NCI-H1092 (cell line): ENCODE measurements around the gene EGF.
A peak's percentile ranks its signal among the peaks of the same experiment; 100 is the strongest.
"Not testable (repeated sequence)": the region's sequence is repeated elsewhere in the genome, so short reads cannot be mapped to it uniquely, and the experiment has no call there.

ENCODE experiments used
- DNase-seq: peaks from one replicate; lab custom pipeline; 2025; lab: John Stamatoyannopoulos, UW

EGF gene

DNA sequence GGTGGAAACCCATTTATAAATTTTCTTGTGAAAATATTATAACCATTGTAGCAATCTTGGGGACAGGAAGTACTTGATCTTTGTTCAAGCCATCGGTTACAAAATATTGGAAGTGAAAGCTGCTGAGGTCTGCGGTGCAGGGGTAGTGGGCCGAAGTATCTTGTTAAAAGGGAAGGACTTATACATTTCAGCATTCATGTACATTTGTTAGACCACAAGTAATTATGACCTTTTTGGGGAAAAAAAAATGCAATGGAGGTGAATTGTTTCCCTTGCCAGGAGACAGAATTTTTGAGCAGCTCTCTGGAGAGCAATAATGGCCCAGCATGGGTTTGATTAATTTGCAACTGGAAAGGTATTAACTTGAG lies 121.3 kb downstream of the EGF start:
- DNase-seq: no peak

DNA sequence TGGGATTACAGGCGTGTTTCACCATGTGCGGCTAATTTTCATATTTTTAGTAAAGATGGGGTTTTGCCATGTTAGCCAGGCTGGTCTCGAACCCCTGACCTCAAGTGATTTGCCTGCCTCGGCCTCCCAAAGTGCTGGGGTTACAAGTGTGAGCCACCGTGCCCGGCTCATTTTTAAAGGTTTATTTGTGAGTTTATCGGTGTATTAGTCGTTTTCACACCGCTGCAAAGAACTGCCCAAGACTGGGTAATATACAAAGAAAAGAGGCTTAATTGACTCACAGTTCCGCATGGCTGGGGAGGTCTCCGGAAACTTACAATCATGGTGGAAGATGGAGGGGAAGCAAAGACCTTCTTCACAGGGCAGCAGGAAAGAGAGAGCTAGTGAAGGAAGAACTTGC lies 126.5 kb downstream of the EGF start:
- DNase-seq: not testable (repeated sequence)

DNA sequence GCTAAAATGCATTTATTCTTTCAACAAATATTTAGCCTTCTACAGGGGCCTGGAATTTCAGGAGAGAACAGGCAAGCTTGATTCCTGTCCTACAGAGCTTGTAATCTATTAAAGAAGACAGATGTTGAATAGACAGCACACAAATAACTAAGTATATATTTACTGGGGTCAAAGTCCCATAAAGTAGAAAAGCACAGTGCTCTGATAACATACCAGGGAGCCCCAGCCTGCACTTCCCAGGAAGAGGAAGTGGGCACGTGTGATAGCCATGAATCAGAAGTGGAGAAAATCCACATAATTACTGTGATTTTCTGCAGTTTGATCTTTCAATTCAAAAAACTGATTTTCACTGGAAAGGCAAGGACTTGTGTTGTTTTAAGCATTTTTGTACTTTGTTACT lies 129.1 kb downstream of the EGF start:
- DNase-seq: no peak

DNA sequence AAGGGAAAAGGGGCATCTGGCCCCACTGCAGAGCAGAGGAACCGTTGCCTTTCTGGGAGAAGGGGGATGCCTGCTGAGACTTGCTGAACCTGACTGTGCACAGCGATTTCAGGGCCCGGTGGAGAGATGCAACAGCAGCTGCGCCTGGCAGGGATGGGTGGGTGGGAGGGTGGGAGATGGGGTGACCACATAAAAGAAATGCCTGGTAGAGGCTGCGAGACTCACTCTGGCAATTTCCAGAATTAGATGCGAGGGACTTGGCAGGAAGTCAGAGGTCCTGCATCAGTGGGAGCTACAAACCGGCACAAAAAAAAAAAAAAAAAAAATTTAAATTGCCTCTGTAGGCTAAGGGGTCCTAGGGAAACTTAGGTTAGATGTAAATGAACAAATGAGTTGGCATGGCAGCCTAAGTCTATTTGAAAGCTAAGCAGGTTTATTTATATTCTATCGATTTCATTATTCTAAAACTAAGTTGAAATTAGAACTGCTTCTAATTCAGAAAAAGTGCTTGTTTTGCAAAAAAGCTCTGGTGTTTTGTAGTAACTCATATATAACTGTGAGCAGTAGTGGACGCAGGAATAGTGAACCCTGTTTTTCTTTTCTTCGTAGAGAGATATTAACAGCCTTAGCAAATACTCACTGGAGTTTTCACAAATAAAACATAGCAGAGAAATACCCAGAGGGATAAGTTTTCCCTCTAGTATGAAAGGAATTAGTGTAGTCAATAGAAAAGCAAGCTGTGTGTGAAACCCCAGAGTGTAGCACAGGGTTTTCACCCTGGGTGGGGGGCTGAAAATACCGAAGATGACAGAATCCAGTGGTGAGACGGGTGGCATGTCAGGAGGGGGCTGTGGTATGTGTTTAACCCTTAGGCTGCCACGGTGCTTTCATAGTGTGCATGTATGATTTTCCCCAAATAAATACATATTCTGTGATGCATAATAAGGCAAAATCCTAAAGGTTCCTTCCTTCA lies 130.1 kb downstream of the EGF start:
- DNase-seq: no peak

DNA sequence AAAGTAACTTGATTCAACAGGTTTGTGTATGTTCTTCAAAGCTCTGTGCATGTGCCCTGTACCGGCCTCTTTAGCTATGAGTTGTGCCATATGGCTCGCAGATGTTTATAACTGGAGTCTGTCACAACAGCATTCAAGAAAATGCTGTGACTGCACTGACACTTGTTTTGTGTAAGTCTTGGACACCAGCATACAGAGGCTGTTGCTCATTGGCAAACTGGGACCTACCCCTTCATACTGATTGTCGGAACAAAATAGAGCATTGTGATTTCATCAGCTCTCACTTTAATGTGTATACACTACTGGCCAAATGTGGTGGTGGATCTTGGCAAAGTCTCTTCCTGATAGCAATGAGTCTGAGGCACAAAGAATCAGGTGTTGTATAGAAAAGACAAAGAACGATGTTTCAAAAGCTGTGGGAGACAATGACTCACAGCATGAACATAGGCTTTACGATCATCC lies 133.9 kb downstream of the EGF start:
- no peak for DNase-seq

DNA sequence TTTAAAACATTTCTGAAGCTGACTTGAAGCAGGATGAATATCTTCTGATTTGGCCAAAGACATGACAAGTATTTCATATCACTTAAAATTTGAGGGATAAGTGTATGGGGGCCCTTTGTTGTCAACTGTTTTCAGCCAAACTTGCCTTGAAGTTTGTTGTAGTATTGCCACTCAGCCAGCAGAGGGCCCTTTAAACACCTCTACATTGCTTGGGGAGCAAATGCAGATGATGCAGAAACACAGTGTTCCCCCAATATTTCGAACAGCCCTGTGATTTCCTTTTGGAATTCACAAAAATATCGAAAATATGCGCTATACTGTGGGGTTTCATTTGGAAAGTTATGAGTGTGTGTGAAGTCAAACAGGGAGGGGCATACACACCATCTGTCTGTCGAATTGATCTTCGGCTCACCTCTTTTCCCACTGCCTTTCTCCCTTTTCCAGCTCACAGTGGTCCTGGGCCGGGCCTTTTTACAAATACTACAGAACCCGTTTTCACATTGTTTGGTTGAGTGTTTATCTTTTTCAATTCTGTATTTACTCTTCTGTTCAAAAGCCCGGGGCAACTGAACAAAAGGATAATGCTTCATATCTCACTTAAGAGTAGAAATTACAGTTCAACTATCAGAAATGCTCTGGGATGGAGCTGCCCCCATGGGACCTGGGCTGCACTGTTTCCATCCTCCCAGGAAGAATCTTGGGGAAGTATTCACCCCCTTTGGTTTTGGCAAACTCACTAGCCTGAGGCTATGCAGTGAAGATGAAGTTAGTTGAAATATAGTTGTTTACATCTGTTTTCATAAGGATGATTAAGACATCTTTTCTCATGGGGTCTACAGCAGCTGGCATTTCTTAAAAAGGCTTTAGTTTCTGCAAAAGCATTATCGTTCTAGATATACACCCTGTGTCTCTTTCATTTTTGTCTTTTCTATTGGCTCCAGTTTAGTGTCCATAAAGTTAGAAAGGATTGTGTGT lies 137.6 kb downstream of the EGF start:
- DNase-seq: peak; percentile 11

DNA sequence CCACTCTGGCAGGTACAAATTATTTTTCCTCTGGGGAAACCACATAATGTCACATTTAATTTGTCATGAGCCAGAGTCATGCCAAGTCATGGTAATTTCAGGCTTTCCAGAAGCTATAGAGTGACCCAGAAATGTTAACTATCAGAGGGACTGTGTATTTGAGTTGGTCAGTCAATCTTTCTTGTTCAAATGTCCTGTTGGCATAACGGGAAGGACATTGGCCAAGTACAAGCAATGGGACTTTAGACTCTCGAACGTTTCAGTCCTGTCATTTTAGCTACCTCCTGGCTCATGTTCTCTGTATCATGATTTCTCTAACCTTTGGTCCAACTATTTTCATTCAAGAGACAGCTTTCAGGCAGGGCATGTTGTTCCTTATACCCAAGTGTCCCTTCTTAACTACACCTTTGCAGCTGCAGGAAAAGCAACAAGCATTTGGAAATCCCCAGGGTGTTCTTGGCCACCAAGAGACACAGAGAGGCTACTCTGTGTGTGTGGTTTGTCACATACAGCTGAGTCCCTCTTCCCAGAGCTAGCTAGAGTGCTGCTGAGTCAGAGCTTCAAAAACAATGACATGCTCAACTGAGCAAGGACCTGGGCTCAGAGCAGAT lies 142.6 kb downstream of the EGF start:
- DNase-seq: no peak

DNA sequence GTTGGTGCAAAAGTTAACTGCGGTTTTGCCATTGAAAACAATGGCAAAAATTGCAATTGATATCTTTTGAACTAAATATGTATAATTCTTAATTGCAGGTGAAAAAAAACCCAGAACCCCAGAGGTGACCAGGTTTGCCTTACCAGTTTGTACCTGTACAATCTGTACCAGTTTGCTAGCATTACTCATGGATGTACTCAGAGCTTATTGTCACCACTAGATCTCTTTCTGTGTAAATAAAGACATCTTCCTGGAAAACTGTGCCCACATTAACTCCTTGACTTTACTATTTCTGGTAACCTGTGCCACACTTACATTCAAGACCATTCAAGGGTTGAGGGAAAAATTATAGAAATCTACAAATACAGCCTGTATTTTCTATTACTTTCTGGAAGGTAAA lies 146.0 kb downstream of the EGF start:
- no peak for DNase-seq

DNA sequence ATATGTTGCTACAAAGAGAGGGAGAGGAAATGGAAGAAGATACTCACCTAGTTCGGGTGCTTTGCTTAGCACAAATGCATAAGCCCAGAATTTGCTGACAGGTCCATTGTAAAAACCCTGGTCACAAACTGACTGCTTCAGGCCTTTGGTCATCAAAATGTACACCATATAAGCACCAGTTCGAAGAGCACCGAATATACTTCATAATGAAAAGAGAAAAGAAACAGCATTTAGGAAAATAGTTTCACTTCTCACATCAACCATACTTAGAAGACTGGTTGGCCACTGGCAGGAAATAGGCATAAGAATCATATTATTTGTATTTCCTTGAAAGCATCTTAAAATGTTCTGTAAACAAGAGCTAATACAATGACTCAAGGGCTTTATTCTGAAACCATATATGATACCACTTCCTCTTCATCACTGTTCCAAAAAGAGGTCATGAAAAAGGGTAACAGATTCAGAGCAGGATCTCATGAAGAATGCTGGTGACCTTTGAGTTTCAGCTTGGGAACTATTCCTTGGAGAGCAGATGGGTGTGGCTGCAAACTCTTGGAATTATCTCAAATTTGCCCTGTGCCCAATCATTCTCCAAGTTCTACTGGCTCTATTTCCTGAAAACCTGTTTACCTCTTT lies 147.0 kb downstream of the EGF start:
- no peak for DNase-seq

DNA sequence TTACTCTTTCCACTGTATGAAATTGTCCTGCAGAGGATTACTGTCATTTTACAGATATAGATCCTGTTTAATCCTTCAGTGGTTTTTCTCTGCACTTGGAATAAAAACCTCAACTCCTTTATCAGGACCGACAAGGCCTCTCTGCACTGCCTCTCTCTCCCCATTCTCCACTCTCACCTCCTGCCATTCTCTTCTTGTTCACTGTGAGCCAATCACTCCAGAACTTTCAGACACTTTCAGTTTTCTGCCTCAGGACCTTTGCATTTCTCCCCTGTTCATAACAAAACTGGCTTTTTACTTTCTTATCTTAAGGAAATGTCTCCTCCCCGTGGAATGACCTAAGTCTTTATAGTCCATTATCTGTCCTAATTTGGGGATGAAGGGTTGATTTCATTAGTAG lies 148.4 kb downstream of the EGF start:
- no peak for DNase-seq
